Measurements from ENCODE around the gene ACE.

- TF ChIP-seq EZH2 (IDR thresholded peaks at IDR 0.05) (no peak), EZH2phosphoT487 (IDR thresholded peaks at IDR 0.05) (no peak)
These were observed 2.7 kb upstream of the ACE start for GRCh38 chr17:63474174-63474573.

Measured in neural progenitor cell (in vitro differentiated cells).